GM21619 (cell line): ENCODE results near the gene FAT3.

ENCODE experiments used
- ATAC-seq: cut with Tn5 transposase; IDR thresholded peaks from one replicate; pipeline ENCODE4 v1.9.1; 2021; ENCODE audit not compliant: unreplicated experiment

FAT3 gene

GRCh38 chr11:92227230-92227814, 2.7 kb downstream of the FAT3 start:
- no peak for ATAC-seq

GRCh38 chr11:92227959-92228935, 3.6 kb downstream of the FAT3 start:
- no peak for ATAC-seq

- ATAC-seq = no peak
Measured at GRCh38 chr11:92236856-92237255, 12.2 kb downstream of the FAT3 start.

GRCh38 chr11:92240916-92241315, 16.3 kb downstream of the FAT3 start:
- no peak for ATAC-seq

GRCh38 chr11:92245700-92246271, 21.2 kb downstream of the FAT3 start:
- no peak for ATAC-seq

GRCh38 chr11:92246630-92247029, 22.0 kb downstream of the FAT3 start:
- no peak for ATAC-seq

- no peak for ATAC-seq
Measured at GRCh38 chr11:92249156-92249753, 24.6 kb downstream of the FAT3 start.

- no peak for ATAC-seq
Measured at GRCh38 chr11:92251980-92252379, 27.4 kb downstream of the FAT3 start.

- no peak for ATAC-seq
Measured at GRCh38 chr11:92253421-92253820, 28.8 kb downstream of the FAT3 start.

- no peak for ATAC-seq
Measured at GRCh38 chr11:92253945-92254344, 29.3 kb downstream of the FAT3 start.

- no peak for ATAC-seq
Measured at GRCh38 chr11:92257536-92257935, 32.9 kb downstream of the FAT3 start.

GRCh38 chr11:92259861-92260260, 35.2 kb downstream of the FAT3 start:
- ATAC-seq = no peak

- ATAC-seq = no peak
Measured at GRCh38 chr11:92264350-92264749, 39.7 kb downstream of the FAT3 start.

- no peak for ATAC-seq
Measured at GRCh38 chr11:92266806-92267205, 42.2 kb downstream of the FAT3 start.

- ATAC-seq = no peak
Measured at GRCh38 chr11:92267278-92267677, 42.7 kb downstream of the FAT3 start.

- ATAC-seq = no peak
Measured at GRCh38 chr11:92267968-92268367, 43.4 kb downstream of the FAT3 start.

GRCh38 chr11:92268546-92268945, 43.9 kb downstream of the FAT3 start:
- no peak for ATAC-seq

GRCh38 chr11:92269021-92269420, 44.4 kb downstream of the FAT3 start:
- ATAC-seq = no peak

- no peak for ATAC-seq
Measured at GRCh38 chr11:92269841-92270240, 45.2 kb downstream of the FAT3 start.

- ATAC-seq = no peak
Measured at GRCh38 chr11:92272651-92273050, 48.0 kb downstream of the FAT3 start.
